22Rv1 (cell line): ENCODE data around the gene RAPGEF3.
A peak's percentile ranks its signal among the peaks of the same experiment; 100 is the strongest.

Experiments
- H3K27ac ChIP-seq: fragments of 450-650 bp; 2 replicates; pipeline ENCODE4 v1.5.1; 2017
- CTCF ChIP-seq: fragments of 450-650 bp; IDR thresholded peaks from 2 replicates; pipeline ENCODE4 v1.5.1; 2017; ENCODE audit warnings: mild to moderate bottlenecking
- ZFX ChIP-seq: fragments of 450-650 bp; IDR thresholded peaks from 2 replicates; pipeline ENCODE4 v1.6.1; 2017; ENCODE audit warnings: antibody characterized with exemption, borderline replicate concordance

The RAPGEF3 gene

GRCh38 chr12:47758584-47758833 lies 171 bp downstream of the RAPGEF3 start:
- TF ChIP-seq CTCF (no peak), ZFX (no peak)

GRCh38 chr12:47757840-47758583 lies 668 bp downstream of the RAPGEF3 start:
- H3K27ac ChIP-seq: peak overlapping the region; percentile 51
- TF ChIP-seq CTCF (no peak), ZFX (no peak)

More at GRCh38 chr12:47758584-47758833, 171 bp downstream of the RAPGEF3 start:
- H3K27ac ChIP-seq: peak overlapping the region; percentile 51

GRCh38 chr12:47757364-47757839 lies 1.3 kb downstream of the RAPGEF3 start:
- no peak for TF ChIP-seq ZFX
- no peak for TF ChIP-seq CTCF
- H3K27ac ChIP-seq: no peak overlapping the region

GRCh38 chr12:47755655-47756562 lies 2.8 kb downstream of the RAPGEF3 start:
- TF ChIP-seq CTCF: no peak
- peak overlapping the region; percentile 35 for H3K27ac ChIP-seq

GRCh38 chr12:47754881-47755280 lies 3.8 kb downstream of the RAPGEF3 start:
- H3K27ac ChIP-seq: peak overlapping the region; percentile 35

GRCh38 chr12:47754126-47754525 lies 4.6 kb downstream of the RAPGEF3 start:
- TF ChIP-seq ZFX: no peak
- no peak for TF ChIP-seq CTCF
- H3K27ac ChIP-seq: peak overlapping the region; percentile 35

More at GRCh38 chr12:47754881-47755280, 3.8 kb downstream of the RAPGEF3 start:
- TF ChIP-seq ZFX (no peak), CTCF (no peak)
